HG03439 (cell line): ENCODE results near the gene CHDH.

Experiments
- ATAC-seq: cut with Tn5 transposase; IDR thresholded peaks from one replicate; pipeline ENCODE4 v1.9.1; 2021; ENCODE audit warnings: mild to moderate bottlenecking, moderate library complexity; ENCODE audit not compliant: unreplicated experiment

Gene CHDH

GRCh38 chr3:53856964-53857363 is 10.7 kb upstream of the CHDH start:
- ATAC-seq = no peak

DNA sequence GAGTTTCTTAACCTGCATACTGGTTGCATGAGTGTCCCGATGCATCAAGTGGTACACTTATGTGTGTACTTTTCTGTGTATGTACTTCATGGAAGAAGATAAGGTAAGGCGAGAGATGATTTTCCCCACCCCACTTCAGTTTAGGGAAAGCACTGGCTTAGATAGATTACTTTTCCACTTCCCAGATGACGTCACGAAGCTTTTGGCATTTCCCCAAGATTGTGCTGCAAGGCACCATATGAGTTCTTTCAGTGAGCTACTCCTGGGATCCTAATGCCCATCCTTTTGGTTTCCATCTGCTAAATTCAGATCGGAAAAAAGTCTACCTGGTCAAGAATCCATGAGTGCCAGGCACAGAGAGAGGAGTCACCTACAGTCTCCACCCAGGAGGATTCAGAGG is 4.7 kb upstream of the CHDH start:
- ATAC-seq = no peak

DNA sequence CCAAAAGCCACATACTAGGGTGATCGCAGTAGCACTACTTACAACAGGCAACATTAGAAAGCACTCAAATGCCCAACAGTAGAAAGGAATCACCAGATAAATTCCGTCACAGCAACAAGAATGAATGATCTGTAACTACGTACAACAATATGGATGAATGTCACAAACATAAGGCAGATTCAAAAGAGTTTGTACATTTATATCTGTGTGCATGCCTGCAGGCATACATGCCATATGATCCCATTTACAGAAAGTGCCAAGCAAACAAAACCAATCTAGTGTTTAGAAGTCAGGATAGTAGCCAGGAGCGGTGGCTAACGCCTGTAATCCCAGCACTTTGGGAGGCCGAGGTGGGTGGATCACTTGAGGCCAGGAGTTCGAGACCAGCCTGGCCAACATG is 3.7 kb upstream of the CHDH start:
- ATAC-seq = no peak

DNA sequence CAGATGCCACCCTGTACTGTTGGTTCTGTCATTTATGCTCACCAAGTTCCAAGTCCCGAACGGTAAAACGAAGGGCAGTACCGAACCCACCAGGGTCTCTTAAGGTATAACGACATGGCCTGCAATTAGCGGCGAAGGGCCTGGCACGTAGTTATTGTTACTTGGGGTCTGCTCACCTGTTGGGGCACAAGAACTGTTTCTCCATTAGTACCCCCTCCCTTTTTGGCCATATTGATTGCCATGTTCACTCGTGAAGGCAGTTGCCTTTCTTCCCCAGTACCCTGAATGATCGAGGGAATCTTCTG is 584 bp upstream of the CHDH start:
- ATAC-seq = no peak

DNA sequence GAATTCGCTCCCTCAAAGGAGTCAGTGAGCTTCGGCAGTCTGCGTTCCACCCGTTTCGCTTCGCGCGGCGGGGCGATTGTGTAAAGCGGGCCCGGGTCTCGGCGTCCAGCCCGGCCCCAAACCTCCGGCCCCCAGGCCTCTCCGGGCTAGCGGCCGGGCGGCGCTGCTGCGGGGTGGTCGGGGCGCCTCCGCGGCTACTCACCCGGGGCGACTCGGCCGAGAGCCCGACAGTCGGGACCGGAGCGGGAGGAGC is 412 bp downstream of the CHDH start:
- ATAC-seq = peak; percentile 20

DNA sequence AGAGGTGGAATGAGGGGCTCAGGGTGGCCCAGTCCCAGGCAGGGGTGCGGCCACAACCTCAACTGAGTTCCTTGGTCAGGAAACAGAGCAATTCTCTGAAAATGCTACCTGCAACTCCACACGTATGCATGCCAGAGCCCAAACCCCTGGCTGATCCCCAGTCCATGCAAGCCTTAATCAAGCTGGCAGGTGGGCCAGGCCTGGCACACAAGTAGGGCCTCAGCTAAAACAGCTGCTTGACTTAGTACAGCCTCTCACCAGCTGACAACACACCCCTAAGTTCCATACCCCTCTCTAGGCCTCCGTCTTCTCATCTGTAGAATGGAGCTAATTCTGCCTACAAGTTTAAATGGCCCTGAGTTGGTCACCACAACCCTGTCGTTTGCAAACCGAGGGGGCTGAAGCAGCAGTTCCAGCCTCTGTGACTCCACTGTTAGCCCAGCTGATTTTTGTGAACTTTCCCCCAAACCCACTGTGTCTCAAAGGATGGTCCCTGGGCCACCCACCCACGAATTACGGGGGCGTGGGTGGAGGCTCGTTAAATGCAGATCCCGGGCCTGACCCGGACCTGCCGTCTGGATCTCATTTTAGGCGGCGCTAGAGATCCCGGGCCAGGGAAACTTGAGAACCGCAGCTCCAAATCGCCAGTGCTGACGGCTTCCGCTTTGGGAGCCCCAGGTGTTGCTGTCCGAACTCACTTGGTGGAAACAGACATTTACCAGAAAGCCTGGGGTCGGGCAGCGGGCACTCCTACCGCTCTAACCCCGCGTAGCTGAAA is 927 bp downstream of the CHDH start:
- peak; percentile 22 for ATAC-seq

- no peak for ATAC-seq
Measured at GRCh38 chr3:53844262-53845102, 1.7 kb downstream of the CHDH start.

DNA sequence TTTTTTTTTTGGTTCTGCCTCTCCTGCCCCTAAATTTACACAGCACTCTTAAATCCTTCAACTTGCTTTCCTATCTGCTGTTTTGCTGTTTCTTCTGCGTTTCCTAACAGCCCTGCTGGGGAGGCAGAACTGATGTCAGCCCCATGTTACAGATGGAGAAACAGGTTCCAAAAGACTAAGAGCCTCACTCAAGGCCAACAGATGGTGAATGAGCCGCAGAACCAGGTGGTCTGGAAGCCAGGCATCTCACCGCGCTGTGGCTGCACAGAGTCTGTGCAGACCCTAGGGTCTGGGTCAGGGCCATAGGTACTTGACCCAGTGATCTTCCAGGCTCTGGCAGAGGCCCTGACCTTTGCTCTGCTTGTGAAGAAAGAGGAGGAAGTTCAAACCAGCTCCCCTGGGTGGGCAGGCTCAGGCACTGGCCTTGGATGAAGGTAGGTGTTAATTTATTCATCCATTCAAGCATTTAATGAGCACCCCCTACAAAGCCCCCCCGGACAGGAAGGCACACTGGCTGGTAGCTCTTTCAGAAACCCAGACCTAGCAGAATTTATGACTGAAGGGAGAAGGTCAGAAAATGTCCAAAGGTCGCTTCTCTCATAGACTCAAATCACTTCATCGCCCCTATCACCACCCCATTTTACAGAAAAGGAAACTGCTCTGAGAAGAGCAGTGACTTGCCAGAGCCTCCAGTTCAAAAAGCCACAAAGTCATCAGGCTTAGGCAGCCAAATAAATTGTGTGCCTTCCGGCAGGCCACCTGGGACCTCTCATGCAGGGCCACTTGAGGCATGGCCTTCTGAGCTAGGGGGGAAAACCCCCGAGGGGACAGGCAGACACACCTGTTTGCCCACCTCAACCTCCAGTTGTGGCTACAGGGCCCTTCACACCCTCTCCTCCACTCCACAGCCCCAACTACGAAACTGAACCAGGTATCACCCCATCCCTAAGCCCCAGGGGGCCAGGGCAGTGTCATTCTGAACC is 2.7 kb downstream of the CHDH start:
- no peak for ATAC-seq

GRCh38 chr3:53842436-53843194 is 3.6 kb downstream of the CHDH start:
- ATAC-seq = no peak

DNA sequence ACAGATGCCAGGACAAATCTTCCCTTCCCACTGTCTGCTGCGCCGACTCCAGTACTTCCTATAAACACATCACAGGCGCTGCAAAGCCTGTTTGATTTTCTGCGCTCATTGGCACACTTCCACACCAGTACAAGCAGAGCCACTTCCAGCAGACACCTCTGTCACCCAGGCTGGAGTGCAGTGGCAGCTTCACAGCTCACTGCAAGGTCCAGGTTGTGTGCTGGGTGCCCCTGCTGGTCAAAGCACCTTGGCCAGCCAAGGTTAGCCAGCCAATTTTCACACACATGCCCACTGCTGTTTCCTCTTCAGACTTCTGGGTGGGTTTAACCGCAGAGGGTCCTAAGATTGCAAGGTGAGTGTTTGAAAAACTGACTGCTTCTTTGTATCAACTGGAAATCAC is 4.9 kb downstream of the CHDH start:
- ATAC-seq = no peak

GRCh38 chr3:53837331-53837730 is 8.9 kb downstream of the CHDH start:
- ATAC-seq = no peak

DNA sequence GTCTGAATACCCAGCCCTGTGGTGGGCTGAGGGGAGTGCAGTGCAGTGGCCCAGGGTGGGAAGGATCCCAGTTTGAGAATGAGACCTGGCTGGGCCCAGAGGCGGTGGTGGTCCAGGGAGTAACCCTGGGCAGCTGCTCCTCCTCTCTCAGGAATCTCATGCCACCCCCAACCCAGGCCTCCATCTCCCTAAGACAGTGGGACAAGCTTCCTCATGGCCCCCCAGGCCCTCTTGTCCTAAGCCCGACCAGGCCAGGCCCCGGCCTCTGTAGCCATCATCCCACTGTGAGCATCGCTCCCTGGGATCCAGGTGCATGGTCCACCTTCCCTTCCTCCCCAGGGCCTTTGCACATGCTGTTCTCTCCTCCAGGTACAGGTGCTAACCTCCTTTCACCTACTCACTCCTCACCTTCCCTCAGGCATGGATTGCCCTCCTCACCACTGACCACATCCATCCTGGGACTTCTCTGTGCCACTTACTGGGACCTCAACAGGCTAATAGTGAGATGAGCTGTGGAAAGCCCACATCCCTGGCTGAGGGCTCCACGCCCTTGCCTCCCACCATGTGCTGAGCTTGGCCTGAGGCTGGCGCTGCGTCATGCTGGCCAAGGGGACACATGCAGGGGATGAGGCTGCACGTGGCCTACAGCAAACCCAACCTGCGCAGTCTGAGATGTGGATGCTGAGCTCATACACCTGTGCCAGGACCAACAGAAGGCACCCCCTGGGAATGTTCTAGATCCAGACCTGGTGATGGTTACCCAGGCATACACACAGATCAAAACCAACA is 9.9 kb downstream of the CHDH start:
- ATAC-seq = no peak

DNA sequence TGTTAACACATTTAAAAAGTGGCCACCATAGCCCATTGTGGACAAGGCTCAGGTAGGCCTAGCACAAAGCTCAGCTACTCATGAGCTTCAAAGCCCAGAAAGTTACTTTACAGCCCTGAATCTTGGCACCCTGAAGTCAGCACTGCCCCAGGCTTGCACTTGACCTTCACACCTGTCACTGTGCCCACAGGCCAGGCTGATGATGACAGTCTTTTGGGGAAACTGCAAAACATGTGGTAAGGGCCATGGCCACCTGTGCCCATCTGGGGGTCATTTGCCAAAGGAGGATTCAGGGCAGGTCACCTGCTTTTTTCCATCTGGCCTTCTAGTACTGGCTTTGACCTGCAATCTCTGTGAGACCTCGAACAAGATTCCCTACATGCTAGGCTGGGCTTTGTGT is 11.0 kb downstream of the CHDH start:
- ATAC-seq = no peak

DNA sequence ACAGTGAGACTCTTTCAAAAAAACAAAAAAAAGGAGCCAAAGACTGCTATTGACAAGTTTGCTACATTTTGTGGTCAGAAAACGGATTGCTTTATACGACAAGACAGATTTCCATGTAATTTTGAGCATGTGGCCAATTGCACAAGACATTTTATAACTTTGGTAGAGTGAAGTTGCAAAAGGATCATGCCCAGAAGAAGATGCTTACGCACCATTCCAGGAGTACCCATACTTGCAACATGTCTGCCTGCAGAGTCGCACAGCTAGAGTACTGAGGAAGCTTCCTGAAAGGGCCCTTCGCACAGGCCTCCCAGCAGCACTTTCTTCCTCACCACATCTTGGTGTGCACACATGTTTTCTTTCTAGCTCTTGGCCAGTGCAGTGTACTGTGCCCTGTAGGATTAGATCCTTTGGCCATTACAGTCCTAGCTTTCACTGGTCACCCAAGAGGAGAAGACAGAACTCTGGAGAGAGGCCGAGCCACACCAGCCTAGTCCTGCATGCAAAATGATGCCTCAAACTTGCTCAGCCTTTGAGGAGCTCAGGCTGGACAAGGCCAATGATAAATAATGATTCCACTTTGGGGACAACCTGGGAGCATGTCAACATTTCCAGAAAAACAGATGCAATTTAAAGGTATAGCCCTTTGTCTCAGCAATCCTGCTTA is 11.7 kb downstream of the CHDH start:
- no peak for ATAC-seq

GRCh38 chr3:53833700-53834099 is 12.5 kb downstream of the CHDH start:
- ATAC-seq = no peak

DNA sequence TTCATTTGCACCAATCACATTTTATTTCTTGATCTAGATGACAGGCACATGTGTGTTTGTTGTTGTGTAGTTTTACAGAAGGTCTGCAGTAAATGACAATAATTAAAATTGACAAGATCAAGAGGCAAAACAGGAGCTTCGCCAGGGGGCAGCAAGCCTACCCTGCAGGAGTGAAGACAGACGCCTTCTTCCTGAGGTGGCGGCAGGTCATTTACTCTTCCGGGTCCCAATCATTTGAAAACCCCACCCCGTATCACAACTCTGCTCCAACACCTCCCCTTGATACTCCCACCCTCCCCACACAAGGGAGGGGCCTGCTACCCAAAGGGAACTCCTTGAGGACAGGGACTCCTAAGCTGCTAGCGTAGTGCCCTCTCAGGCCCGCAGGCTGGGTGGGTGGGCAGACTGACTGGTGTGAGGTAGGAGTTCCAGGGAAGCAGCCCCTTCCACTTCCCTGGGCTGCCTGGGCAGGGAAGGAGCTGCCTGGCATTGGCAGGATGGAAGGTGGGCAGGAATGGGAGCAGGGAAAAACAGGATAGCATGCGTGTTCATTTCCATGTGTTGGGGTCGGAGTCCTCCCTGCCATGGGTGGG is 13.1 kb downstream of the CHDH start:
- ATAC-seq = no peak

GRCh38 chr3:53830944-53831343 is 15.3 kb downstream of the CHDH start:
- no peak for ATAC-seq

GRCh38 chr3:53829605-53830004 is 16.6 kb downstream of the CHDH start:
- ATAC-seq = no peak

DNA sequence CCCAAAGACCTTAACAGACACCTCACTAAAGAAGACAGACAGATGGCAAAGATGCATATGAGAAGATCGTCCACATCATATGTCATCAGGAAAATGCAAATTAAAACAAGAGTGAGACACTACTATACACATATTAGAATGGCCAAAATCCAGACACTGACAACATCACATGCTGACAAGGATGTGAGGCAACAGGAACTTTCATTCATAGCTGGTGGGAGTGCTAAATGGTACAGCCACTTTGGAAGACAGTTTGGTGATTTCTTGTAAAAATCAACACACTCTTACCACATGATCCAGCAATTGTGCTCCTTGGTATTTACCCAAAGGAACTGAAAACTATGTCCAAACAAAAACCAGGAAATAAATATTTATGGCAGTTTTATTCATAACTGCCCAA is 17.6 kb downstream of the CHDH start:
- ATAC-seq = no peak
